Liver (tissue), 9 donors: ENCODE data around the gene PAWR. TPM values are rescaled to one million over a fixed set of nuclear protein-coding genes. Genes with fewer than 3 reads are reported as not detected.

Source experiments
- DNase-seq: peaks from one replicate; pipeline ENCODE4 v3.0.0-alpha.2; 2017; ENCODE audit warnings: low spot score
- H3K27ac ChIP-seq, 2 donors: one replicate each; pipeline ENCODE4 v1.7.0; 2013; ENCODE audit warnings: inconsistent platforms in 2 of 2, low read length in 2 of 2, control low read depth in 1 of 2, low read depth in 1 of 2, mild to moderate bottlenecking in 1 of 2
- H3K27me3 ChIP-seq, 4 donors: one replicate each; pipeline versions ENCODE4 v1.6.1 to v1.7.0; 2013; ENCODE audit warnings: low read length in 3 of 4, inconsistent platforms in 1 of 4, mild to moderate bottlenecking in 1 of 4, moderate library complexity in 1 of 4; ENCODE audit not compliant: control insufficient read depth in 4 of 4, insufficient read depth in 4 of 4
- H3K36me3 ChIP-seq, 4 donors: one replicate each; pipeline versions ENCODE4 v1.6.1 to v1.7.0; 2013; ENCODE audit warnings: low read length in 3 of 4, mild to moderate bottlenecking in 3 of 4, low read depth in 1 of 4, moderate library complexity in 1 of 4; ENCODE audit not compliant: control insufficient read depth in 4 of 4, insufficient read depth in 3 of 4
- H3K4me1 ChIP-seq, 4 donors: one replicate each; pipeline versions ENCODE4 v1.6.1 to v1.7.0; 2013; ENCODE audit warnings: low read length in 3 of 4, mild to moderate bottlenecking in 3 of 4, moderate library complexity in 1 of 4; ENCODE audit not compliant: control insufficient read depth in 4 of 4, insufficient read depth in 4 of 4
- H3K4me3 ChIP-seq, 3 donors: one replicate each; pipeline versions ENCODE4 v1.6.1 to v1.7.0; 2013; ENCODE audit warnings: low read length in 3 of 3, control low read depth in 1 of 3, low read depth in 1 of 3, mild to moderate bottlenecking in 1 of 3
- H3K9ac ChIP-seq, 2 donors: one replicate each; pipeline ENCODE4 v1.7.0; 2013; ENCODE audit warnings: low read length in 2 of 2, mild to moderate bottlenecking in 2 of 2, moderate library complexity in 2 of 2, control low read depth in 1 of 2, low read depth in 1 of 2
- H3K9me3 ChIP-seq, 4 donors: one replicate each; pipeline versions ENCODE4 v1.6.1 to v1.7.0; 2013; ENCODE audit warnings: low read length in 3 of 4; ENCODE audit not compliant: control insufficient read depth in 4 of 4
- EGR1 ChIP-seq, 2 donors: IDR thresholded peaks; 2 replicates each; pipeline ENCODE4 v1.6.1; 2016 to 2018; ENCODE audit warnings: antibody characterized with exemption in 2 of 2, low read depth in 2 of 2
- FOXA1 ChIP-seq: IDR thresholded peaks from 2 replicates; pipeline ENCODE4 v1.6.1; 2016; ENCODE audit warnings: antibody characterized with exemption
- FOXA2 ChIP-seq: IDR thresholded peaks from 2 replicates; pipeline ENCODE4 v1.6.1; 2016; ENCODE audit warnings: antibody characterized with exemption
- GABPA ChIP-seq, 2 donors: IDR thresholded peaks in 1 of 2; conservative IDR thresholded peaks in 1 of 2; 2 replicates each; pipeline ENCODE4 v1.6.1; 2016; ENCODE audit warnings: antibody characterized with exemption in 2 of 2, mild to moderate bottlenecking in 1 of 2, moderate library complexity in 1 of 2
- HNF4A ChIP-seq, 2 donors: conservative IDR thresholded peaks; 2 replicates each; pipeline ENCODE4 v1.6.1; 2016; ENCODE audit warnings: antibody characterized with exemption in 2 of 2, mild to moderate bottlenecking in 2 of 2
- HNF4G ChIP-seq: IDR thresholded peaks from 2 replicates; pipeline ENCODE4 v1.6.1; 2016; ENCODE audit warnings: antibody characterized with exemption
- JUND ChIP-seq, 2 donors: IDR thresholded peaks; 2 replicates each; pipeline ENCODE4 v1.6.1; 2016; ENCODE audit warnings: antibody characterized with exemption in 2 of 2
- MAX ChIP-seq: IDR thresholded peaks from 2 replicates; pipeline ENCODE4 v1.6.1; 2016; ENCODE audit warnings: antibody characterized with exemption
- NR2F2 ChIP-seq: IDR thresholded peaks from 2 replicates; pipeline ENCODE4 v1.6.1; 2016; ENCODE audit warnings: antibody characterized with exemption
- RAD21 ChIP-seq, 2 donors: IDR thresholded peaks; 2 replicates each; pipeline ENCODE4 v1.6.1; 2016; ENCODE audit warnings: antibody characterized with exemption in 2 of 2, mild to moderate bottlenecking in 2 of 2
- RXRA ChIP-seq, 2 donors: IDR thresholded peaks; 2 replicates each; pipeline ENCODE4 v1.6.1; 2017 to 2018; ENCODE audit warnings: antibody characterized with exemption in 2 of 2, mild to moderate bottlenecking in 1 of 2
- SP1 ChIP-seq: IDR thresholded peaks from 2 replicates; pipeline ENCODE4 v1.6.1; 2018; ENCODE audit warnings: antibody characterized with exemption, mild to moderate bottlenecking
- TAF1 ChIP-seq: conservative IDR thresholded peaks from 2 replicates; pipeline ENCODE4 v1.6.1; 2016; ENCODE audit warnings: antibody characterized with exemption, mild to moderate bottlenecking
- ZBTB33 ChIP-seq: IDR thresholded peaks from 2 replicates; pipeline ENCODE4 v1.6.1; 2016; ENCODE audit warnings: antibody characterized with exemption
- WGBS: extraction: QIAGEN DNeasy Blood & Tissue Kit; methylation state at CpG from one replicate; pipeline ENCODE4 v1.1.7; 2013; 5-methylcytosine and 5-hydroxymethylcytosine counted together
- polyA plus RNA-seq, 2 donors: library from polyadenylated mRNA; stranded (reverse) in 1 of 2; unstranded in 1 of 2; fragments of 200-250 nt in 1 of 2; fragments of >200 nt in 1 of 2; fragmentation: Nextera tagmentation in 1 of 2; extraction: Ambion mirVana in 1 of 2; gene quantifications; one replicate each; pipeline versions ENCODE4 v1.2.1 to v1.2.3, GENCODE V29; 2013 to 2015
- total RNA-seq, 2 donors: library from RNA; depleted of rRNA; stranded (reverse); fragments of >200 nt; gene quantifications; one replicate each; pipeline ENCODE4 v1.2.3, GENCODE V29; 2014
- TF ChIP-seq, protein P1 (sequence below): IDR thresholded peaks from 2 replicates; pipeline ENCODE4 v1.6.1; 2016; ENCODE audit warnings: antibody characterized with exemption
- TF ChIP-seq, protein P2 (sequence below): IDR thresholded peaks from 2 replicates; pipeline ENCODE4 v1.6.1; 2016; ENCODE audit warnings: antibody characterized with exemption, mild to moderate bottlenecking
- donor health status: healthy.
- donor health status: healthy.
- donor health status: healthy.
- donor health status: healthy.
- donor health status: healthy.

The PAWR gene
- total and polyA plus RNA-seq, 4 donors, result 6.1 to 24.1 (median 9.9) TPM

GRCh38 chr12:79657136-79657535 lies 33.6 kb downstream of the PAWR start:
- Histone ChIP-seq H3K36me3 (no peaks in the 10 kb centered on the region), H3K4me1 (no peaks in the 10 kb centered on the region), H3K9me3 (no peaks in the 10 kb centered on the region), H3K27me3 (no peaks in the 10 kb centered on the region), H3K27ac (no peak overlapping the region), H3K4me3 (no peak overlapping the region), H3K9ac (no peak overlapping the region)
- no peak for DNase-seq
- TF ChIP-seq SP1 (no peak), FOXA1 (no peak), RXRA (IDR thresholded peaks at IDR 0.05) (no peak), FOXA2 (no peak)
- 97% methylated on average over 7 of the region's 7 CpGs for WGBS

GRCh38 chr12:79655036-79655435 lies 35.7 kb downstream of the PAWR start:
- no peaks in the 10 kb centered on the region for H3K27me3 ChIP-seq
- no peak overlapping the region for H3K4me3 ChIP-seq
- no peak for DNase-seq
- TF ChIP-seq, protein P1, sequence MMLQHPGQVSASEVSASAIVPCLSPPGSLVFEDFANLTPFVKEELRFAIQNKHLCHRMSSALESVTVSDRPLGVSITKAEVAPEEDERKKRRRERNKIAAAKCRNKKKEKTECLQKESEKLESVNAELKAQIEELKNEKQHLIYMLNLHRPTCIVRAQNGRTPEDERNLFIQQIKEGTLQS, result no peak
- H3K9ac ChIP-seq, result no peak overlapping the region
- H3K9me3 ChIP-seq, result no peaks in the 10 kb centered on the region
- 96% methylated on average over 2 of the region's 2 CpGs for WGBS
- H3K36me3 ChIP-seq, result no peaks in the 10 kb centered on the region
- no peak overlapping the region for H3K27ac ChIP-seq
- peaks cover 0 to 5% (median 1%) of the 10 kb centered on the region in 4 donors for H3K4me1 ChIP-seq

DNA sequence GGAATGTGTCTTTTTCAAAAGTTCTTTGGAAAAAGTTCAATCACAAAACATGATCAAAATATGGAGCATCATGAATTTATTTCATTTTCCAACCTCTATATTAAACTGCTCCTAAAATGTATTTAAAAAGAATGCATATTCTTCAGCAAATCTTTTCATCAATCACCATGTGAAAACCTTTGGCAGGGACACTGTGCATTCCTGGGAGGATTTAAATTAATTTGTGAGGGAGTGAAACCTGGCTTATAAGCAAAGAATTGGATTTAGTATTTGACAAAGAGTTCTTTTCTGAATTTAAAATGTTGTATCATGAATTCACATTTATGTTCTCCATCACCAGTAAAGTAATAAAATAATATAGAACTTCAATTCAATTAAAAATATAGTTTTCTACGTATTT lies 38.2 kb downstream of the PAWR start:
- Histone ChIP-seq H3K36me3 (no peaks in the 10 kb centered on the region), H3K4me3 (no peak overlapping the region), H3K4me1 (peaks cover 0 to 5% (median 3%) of the 10 kb centered on the region in 4 donors), H3K9ac (no peak overlapping the region), H3K27ac (no peak overlapping the region), H3K27me3 (no peaks in the 10 kb centered on the region), H3K9me3 (no peaks in the 10 kb centered on the region)
- TF ChIP-seq GABPA (IDR thresholded peaks at IDR 0.05 in 1 of 2, conservative IDR thresholded peaks at IDR 0.05 in 1 of 2) (no peak), RAD21 (IDR thresholded peaks at IDR 0.05) (no peak), MAX (no peak), NR2F2 (no peak), HNF4A (conservative IDR thresholded peaks at IDR 0.05) (no peak), ZBTB33 (no peak)
- 90% methylated on average over 1 of the region's 1 CpG for WGBS
- DNase-seq, result no peak

DNA sequence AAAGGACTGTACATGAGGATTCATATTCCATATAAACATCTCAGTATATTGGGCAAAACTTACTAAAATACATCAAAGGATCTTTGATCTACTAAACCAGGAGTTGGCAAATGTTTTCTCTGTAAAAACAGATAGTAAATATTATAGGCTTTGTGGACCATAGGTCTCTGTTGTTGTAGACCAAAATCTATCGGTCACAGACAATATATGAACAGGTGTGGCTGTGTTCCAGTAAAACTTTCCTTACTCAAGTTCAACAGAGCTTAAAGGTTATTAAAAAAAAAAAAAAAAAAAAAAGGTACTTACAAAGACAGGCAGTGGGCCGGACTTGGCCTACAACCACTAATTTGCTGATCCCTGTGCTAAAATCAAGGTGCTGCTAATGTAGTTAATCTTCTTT lies 40.3 kb downstream of the PAWR start:
- H3K4me1 ChIP-seq, result peaks cover 2 to 9% (median 4%) of the 10 kb centered on the region in 4 donors
- DNase-seq, result no peak
- H3K9me3 ChIP-seq, result no peaks in the 10 kb centered on the region
- no peak overlapping the region for H3K9ac ChIP-seq
- no peaks in the 10 kb centered on the region for H3K36me3 ChIP-seq
- WGBS, result 51% methylated on average over 2 of the region's 2 CpGs
- H3K27me3 ChIP-seq, result no peaks in the 10 kb centered on the region
- no peak overlapping the region for H3K27ac ChIP-seq
- no peak overlapping the region for H3K4me3 ChIP-seq
- TF ChIP-seq TAF1 (no peak), RXRA (IDR thresholded peaks at IDR 0.05) (no peak), NR2F2 (no peak), JUND (IDR thresholded peaks at IDR 0.05) (no peak), RAD21 (IDR thresholded peaks at IDR 0.05) (no peak), HNF4G (no peak), HNF4A (conservative IDR thresholded peaks at IDR 0.05) (no peak), SP1 (no peak), ZBTB33 (no peak), GABPA (IDR thresholded peaks at IDR 0.05 in 1 of 2, conservative IDR thresholded peaks at IDR 0.05 in 1 of 2) (no peak), FOXA1 (no peak), EGR1 (IDR thresholded peaks at IDR 0.05; ENCODE audit: low read depth in 2 of 2) (no peak)
- TF ChIP-seq, protein P2, sequence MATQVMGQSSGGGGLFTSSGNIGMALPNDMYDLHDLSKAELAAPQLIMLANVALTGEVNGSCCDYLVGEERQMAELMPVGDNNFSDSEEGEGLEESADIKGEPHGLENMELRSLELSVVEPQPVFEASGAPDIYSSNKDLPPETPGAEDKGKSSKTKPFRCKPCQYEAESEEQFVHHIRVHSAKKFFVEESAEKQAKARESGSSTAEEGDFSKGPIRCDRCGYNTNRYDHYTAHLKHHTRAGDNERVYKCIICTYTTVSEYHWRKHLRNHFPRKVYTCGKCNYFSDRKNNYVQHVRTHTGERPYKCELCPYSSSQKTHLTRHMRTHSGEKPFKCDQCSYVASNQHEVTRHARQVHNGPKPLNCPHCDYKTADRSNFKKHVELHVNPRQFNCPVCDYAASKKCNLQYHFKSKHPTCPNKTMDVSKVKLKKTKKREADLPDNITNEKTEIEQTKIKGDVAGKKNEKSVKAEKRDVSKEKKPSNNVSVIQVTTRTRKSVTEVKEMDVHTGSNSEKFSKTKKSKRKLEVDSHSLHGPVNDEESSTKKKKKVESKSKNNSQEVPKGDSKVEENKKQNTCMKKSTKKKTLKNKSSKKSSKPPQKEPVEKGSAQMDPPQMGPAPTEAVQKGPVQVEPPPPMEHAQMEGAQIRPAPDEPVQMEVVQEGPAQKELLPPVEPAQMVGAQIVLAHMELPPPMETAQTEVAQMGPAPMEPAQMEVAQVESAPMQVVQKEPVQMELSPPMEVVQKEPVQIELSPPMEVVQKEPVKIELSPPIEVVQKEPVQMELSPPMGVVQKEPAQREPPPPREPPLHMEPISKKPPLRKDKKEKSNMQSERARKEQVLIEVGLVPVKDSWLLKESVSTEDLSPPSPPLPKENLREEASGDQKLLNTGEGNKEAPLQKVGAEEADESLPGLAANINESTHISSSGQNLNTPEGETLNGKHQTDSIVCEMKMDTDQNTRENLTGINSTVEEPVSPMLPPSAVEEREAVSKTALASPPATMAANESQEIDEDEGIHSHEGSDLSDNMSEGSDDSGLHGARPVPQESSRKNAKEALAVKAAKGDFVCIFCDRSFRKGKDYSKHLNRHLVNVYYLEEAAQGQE, result no peak
